AG04449 (cell line): ENCODE data around the gene KMO.

Experiments
- CTCF ChIA-PET: fragments of 350-600 bp; formaldehyde crosslinking; extraction: SDS; loops from one replicate; lab custom pipeline; 2021; ENCODE audit warnings: antibody characterized with exemption; lab: Yijun Ruan, JAX
- POLR2A ChIA-PET: fragments of 400-600, 350-600 bp; formaldehyde crosslinking; extraction: SDS; loops from one replicate; lab custom pipeline; 2020; ENCODE audit warnings: antibody characterized with exemption, inconsistent platforms; lab: Yijun Ruan, JAX
- DNase-seq: peaks from one replicate; pipeline ENCODE4 v3.0.0-alpha.2; 2010; ENCODE audit warnings: low read depth, low spot score
- H3K4me3 ChIP-seq: 2 replicates; pipeline ENCODE4 v1.5.1; 2011; ENCODE audit warnings: low read depth, mild to moderate bottlenecking, control low read depth, low read length
- TF ChIP-seq, protein P1 (sequence below): IDR thresholded peaks from one replicate; pipeline ENCODE4 v1.5.1; 2011; ENCODE audit warnings: mild to moderate bottlenecking, moderate library complexity, low read length, control low read depth, inconsistent platforms; ENCODE audit not compliant: insufficient read depth; ENCODE audit errors: missing control alignments

KMO gene

DNA sequence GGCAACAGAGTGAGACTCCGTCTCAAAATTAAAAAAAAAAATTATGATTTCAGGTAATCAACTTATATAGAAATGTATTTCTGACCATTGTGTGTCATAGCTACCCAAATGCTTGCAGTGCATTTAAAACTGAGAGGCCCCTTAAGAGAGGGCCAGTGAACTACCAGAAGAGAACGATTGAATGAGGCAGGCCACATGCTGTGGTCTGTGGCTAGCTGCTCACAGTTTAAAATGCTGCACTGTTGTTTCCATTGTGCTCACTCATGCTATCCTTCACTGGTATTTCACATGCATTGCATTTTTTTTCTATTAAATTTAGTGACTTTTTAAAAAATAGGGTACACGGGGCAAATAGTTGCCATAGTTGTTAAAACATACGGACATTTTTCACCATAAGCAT lies 82.0 kb downstream of the KMO start:
- TF ChIP-seq, protein P1, sequence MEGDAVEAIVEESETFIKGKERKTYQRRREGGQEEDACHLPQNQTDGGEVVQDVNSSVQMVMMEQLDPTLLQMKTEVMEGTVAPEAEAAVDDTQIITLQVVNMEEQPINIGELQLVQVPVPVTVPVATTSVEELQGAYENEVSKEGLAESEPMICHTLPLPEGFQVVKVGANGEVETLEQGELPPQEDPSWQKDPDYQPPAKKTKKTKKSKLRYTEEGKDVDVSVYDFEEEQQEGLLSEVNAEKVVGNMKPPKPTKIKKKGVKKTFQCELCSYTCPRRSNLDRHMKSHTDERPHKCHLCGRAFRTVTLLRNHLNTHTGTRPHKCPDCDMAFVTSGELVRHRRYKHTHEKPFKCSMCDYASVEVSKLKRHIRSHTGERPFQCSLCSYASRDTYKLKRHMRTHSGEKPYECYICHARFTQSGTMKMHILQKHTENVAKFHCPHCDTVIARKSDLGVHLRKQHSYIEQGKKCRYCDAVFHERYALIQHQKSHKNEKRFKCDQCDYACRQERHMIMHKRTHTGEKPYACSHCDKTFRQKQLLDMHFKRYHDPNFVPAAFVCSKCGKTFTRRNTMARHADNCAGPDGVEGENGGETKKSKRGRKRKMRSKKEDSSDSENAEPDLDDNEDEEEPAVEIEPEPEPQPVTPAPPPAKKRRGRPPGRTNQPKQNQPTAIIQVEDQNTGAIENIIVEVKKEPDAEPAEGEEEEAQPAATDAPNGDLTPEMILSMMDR = no peak
- ChIA-PET CTCF (interaction anchor here (0.7 to 7.1 kb wide), 4 partner anchors 12 to 221 kb away, joined by 3 to 84 read pairs (median 3); no protein-coding TSS in a partner anchor), POLR2A (no interaction called here)
- DNase-seq = no peak
- no peak overlapping the region for H3K4me3 ChIP-seq

DNA sequence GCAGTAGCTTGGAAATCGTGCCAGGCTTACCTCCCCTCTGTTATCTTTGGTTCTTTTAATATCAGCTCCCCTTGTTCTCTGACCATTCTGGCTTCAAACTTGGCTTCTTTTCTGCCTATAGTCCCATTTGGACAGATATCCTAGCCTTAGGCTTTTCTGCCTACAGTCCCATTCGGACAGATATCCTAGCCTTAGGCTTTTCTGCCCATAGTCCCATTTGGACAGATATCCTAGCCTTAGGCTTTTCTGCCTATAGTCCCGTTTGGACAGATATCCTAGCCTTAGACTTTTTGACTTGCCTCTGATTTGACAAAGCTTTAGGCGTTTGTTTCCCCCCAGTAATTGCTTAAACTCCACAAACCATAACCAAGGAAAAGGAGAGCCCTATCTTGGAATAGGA lies 82.4 kb downstream of the KMO start:
- POLR2A ChIA-PET = no interaction called here

DNA sequence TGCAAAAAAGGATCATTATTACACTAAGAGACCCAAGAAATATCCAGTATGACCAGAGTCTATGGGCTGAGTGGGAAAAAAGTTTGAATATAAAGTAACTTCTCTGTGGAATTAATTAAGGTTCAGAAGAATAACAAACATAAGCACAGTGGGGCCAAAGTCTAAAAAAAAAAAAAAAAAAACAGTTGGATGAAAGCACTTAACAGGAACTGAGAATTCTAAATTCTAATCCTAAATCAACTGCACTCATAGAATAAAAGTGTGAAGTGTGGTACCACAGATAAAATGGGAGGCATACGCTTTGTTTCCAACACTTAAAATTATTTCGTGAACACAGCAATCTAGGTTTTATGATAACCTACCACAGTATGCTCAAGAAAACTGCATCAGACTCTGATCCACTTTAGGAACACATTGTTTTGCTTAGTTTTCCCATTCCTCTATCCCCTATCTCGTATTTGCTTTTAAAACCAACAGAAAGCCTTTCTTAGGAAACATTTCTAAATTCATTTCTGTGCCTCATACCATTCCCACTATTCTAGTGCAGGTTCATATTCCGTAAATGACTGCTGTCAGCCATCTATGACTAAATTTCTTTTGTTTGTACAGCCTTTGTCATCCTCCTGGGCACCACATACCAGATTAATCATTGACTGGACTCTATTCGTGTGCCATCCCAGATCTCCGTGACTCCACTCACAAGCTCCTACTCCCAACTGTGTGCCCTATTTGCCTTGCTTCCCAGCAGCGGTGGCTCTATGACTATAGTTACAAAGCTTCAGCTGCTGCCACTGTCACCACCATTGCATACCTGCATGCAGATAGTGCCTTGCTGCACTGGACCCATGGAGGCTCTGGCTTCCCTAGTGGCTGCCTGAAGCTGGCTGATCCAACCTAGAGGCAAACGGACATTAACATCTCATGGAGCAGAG lies 83.1 kb downstream of the KMO start:
- DNase-seq = no peak
- ChIA-PET CTCF (interaction anchor here (1.2 to 7.1 kb wide), 2 partner anchors 11 to 15 kb away, joined by 3 to 84 read pairs; no protein-coding TSS in a partner anchor), POLR2A (no interaction called here)
- TF ChIP-seq, protein P1 = no peak
- no peak overlapping the region for H3K4me3 ChIP-seq

More for the DNA sequence above, 82.4 kb downstream of the KMO start:
- TF ChIP-seq, protein P1 = no peak
- H3K4me3 ChIP-seq = no peak overlapping the region
- CTCF ChIA-PET = interaction anchor here (0.7 to 7.1 kb wide), 4 partner anchors 12 to 220 kb away, joined by 3 to 84 read pairs (median 3); no protein-coding TSS in a partner anchor
- no peak for DNase-seq

DNA sequence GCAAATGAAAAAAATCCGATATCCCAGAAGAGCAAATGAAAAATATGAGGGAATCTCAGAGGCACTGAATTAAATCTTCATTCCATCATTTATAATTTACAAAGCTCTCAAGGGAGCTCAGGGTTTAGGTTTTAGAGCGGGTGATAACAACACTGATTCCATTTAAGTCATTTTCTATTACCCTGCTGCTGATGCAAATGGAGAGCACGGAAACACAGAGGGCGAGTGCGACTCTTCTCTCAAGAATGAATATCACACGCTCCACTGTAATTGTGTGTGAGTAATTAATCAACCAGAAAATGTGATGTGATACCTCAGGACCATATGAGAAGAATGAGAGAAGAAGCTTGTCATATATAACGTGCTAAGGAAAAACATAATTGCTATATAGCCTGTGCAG lies 85.2 kb downstream of the KMO start:
- TF ChIP-seq, protein P1 = no peak
- H3K4me3 ChIP-seq = no peak overlapping the region
- ChIA-PET POLR2A (no interaction called here), CTCF (interaction anchor here (1.0 to 2.0 kb wide), 3 partner anchors 9 to 217 kb away, joined by 3 to 20 read pairs (median 5); no protein-coding TSS in a partner anchor)
- DNase-seq = no peak

DNA sequence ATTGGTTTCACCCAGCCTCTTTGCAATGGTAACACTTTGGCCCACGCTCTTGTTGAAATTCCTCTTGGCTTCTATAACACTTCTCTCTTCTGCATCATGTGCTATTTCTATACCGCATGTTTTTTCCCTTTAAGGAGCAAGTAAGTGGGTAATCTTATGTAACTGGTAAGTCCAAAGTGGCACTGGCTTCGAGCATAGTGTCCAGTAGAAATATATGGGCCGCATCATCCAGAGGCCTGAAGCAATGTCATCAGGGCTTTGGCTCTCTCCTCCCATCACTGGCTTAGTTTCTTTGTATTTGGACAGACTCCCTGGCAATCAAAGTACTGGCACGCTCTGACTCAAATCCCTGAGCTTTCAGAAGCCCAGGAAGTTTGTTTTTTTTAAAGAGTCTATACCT lies 90.5 kb downstream of the KMO start:
- H3K4me3 ChIP-seq = no peak overlapping the region
- TF ChIP-seq, protein P1 = no peak
- POLR2A ChIA-PET = interaction anchor here (1.1 kb wide), 1 partner anchor 18 kb away, joined by 3 read pairs; no protein-coding TSS in a partner anchor
- CTCF ChIA-PET = interaction anchor here (0.7 to 4.8 kb wide), 2 partner anchors 12 to 14 kb away, joined by 3 to 50 read pairs; no protein-coding TSS in a partner anchor
- DNase-seq = no peak

DNA sequence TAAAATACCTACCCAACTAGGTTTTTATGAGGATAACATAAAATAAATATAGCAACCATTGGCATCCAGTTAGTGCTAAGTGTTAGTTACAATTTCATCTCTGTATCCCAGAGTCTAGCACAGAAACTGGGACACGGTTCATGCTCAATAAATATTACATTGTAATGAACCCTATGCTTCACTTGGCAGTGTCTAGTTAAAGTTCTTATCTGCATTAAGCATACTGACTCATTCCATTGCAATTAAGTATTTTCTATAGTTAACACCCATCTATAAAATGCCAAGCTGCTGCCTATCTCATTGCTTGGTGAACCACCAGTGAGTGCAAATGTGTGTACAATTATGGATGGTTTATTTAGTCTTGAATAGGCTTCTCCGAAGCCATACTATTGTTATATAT lies 92.8 kb downstream of the KMO start:
- TF ChIP-seq, protein P1 = no peak
- ChIA-PET CTCF (interaction anchor here (0.7 to 4.3 kb wide), 3 partner anchors 8 to 93 kb away, joined by 3 to 84 read pairs (median 3); partner anchors contain the start of gene KMO), POLR2A (no interaction called here)
- H3K4me3 ChIP-seq = no peak overlapping the region
- DNase-seq = no peak
